HG03159 (cell line): Measurements from ENCODE around the gene SPTB.
A peak's percentile ranks its signal among the peaks of the same experiment; 100 is the strongest.
"Not testable (repeated sequence)": the region's sequence is repeated elsewhere in the genome, so short reads cannot be mapped to it uniquely, and the experiment has no call there.

Source experiments
- ATAC-seq: cut with Tn5 transposase; IDR thresholded peaks from one replicate; pipeline ENCODE4 v1.9.1; 2021; ENCODE audit warnings: mild to moderate bottlenecking, moderate library complexity; ENCODE audit not compliant: unreplicated experiment

The SPTB gene

GRCh38 chr14:64879635-64880220 is at the start of gene SPTB:
Gene SPTB, minus strand, starts transcription at chr14:64879907. Its CDS starts 56,813 bp downstream, at chr14:64823094.
- no peak for ATAC-seq

- ATAC-seq: no peak
Observed at GRCh38 chr14:64929014-64929359, 49.3 kb upstream of the SPTB start.

GRCh38 chr14:64928239-64929013 is 48.7 kb upstream of the SPTB start:
- peak; percentile 80 for ATAC-seq

- no peak for ATAC-seq
Observed at GRCh38 chr14:64927031-64927430, 47.3 kb upstream of the SPTB start.

GRCh38 chr14:64926398-64926995 is 46.8 kb upstream of the SPTB start:
- ATAC-seq: no peak

- ATAC-seq: no peak
Observed at GRCh38 chr14:64923015-64923414, 43.3 kb upstream of the SPTB start.

- ATAC-seq: no peak
Observed at GRCh38 chr14:64920465-64920864, 40.8 kb upstream of the SPTB start.

GRCh38 chr14:64919618-64920017 is 39.9 kb upstream of the SPTB start:
- no peak for ATAC-seq

- ATAC-seq: no peak
Observed at GRCh38 chr14:64919215-64919614, 39.5 kb upstream of the SPTB start.

GRCh38 chr14:64918216-64918615 is 38.5 kb upstream of the SPTB start:
- no peak for ATAC-seq

GRCh38 chr14:64915797-64916196 is 36.1 kb upstream of the SPTB start:
- ATAC-seq: no peak

GRCh38 chr14:64915029-64915424 is 35.3 kb upstream of the SPTB start:
- ATAC-seq: no peak

- ATAC-seq: peak; percentile 94
Observed at GRCh38 chr14:64914237-64915028, 34.7 kb upstream of the SPTB start, which contains the start of gene CHURC1. Gene CHURC1, plus strand, starts transcription at chr14:64914455. Its CDS starts 41 bp downstream, at chr14:64914496.

- not testable (repeated sequence) for ATAC-seq
Observed at GRCh38 chr14:64913477-64913876, 33.8 kb upstream of the SPTB start.

- no peak for ATAC-seq
Observed at GRCh38 chr14:64912261-64912660, 32.6 kb upstream of the SPTB start.

GRCh38 chr14:64910847-64911495 is 31.3 kb upstream of the SPTB start:
- ATAC-seq: no peak

- ATAC-seq: no peak
Observed at GRCh38 chr14:64906022-64906421, 26.3 kb upstream of the SPTB start.

GRCh38 chr14:64899958-64900357 is 20.3 kb upstream of the SPTB start:
- ATAC-seq: no peak

- peak; percentile 61 for ATAC-seq
Observed at GRCh38 chr14:64891839-64892375, 12.2 kb upstream of the SPTB start.

GRCh38 chr14:64891173-64891838 is 11.6 kb upstream of the SPTB start:
- ATAC-seq: no peak
